GM12873 (cell line): Measurements from ENCODE around the gene DPEP2.
A peak's percentile ranks its signal among the peaks of the same experiment; 100 is the strongest.

ENCODE experiments used
- TF ChIP-seq, protein P1 (sequence below): IDR thresholded peaks from 2 replicates; pipeline ENCODE4 v1.5.1; 2012; ENCODE audit warnings: low read depth, mild to moderate bottlenecking, moderate library complexity, low read length, control low read depth; ENCODE audit not compliant: insufficient read depth; ENCODE audit errors: missing control alignments

Gene DPEP2

GRCh38 chr16:67945392-67945933, 53.8 kb downstream of the DPEP2 start:
- TF ChIP-seq, protein P1, sequence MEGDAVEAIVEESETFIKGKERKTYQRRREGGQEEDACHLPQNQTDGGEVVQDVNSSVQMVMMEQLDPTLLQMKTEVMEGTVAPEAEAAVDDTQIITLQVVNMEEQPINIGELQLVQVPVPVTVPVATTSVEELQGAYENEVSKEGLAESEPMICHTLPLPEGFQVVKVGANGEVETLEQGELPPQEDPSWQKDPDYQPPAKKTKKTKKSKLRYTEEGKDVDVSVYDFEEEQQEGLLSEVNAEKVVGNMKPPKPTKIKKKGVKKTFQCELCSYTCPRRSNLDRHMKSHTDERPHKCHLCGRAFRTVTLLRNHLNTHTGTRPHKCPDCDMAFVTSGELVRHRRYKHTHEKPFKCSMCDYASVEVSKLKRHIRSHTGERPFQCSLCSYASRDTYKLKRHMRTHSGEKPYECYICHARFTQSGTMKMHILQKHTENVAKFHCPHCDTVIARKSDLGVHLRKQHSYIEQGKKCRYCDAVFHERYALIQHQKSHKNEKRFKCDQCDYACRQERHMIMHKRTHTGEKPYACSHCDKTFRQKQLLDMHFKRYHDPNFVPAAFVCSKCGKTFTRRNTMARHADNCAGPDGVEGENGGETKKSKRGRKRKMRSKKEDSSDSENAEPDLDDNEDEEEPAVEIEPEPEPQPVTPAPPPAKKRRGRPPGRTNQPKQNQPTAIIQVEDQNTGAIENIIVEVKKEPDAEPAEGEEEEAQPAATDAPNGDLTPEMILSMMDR = no peak

DNA sequence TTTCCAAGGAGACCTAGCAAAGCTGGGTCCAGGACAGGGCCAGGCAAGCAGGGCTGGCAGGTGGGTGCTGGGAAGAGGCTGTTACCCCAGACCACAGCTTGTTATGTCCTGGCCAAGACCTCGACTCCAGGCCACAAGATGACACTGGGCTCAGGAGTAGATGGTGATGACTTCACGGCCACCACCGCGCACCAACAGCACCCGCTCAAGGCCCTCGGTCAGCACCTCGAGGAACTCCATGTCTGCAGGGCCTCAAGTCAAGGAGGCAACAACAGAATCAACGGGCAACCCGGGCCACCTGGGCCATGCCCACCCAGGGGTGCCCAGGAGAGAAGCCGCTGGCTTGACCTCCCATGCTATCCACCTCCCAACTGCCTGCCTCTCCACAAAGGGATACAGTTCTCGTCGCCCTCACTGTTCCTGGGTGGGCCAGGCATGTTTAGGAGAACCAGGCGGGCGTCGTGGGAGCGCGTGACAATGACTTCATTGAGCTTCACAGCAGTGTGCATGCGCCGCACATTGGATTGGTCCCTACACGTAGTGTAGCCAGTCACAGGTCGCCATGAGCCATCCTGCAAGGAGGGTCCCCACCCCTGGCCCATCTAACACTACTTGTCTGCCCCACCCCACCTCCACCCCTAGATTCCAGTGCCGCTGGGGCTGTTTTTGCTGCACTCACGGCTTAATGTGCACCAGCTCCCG, 54.4 kb downstream of the DPEP2 start:
- TF ChIP-seq, protein P1 = no peak

DNA sequence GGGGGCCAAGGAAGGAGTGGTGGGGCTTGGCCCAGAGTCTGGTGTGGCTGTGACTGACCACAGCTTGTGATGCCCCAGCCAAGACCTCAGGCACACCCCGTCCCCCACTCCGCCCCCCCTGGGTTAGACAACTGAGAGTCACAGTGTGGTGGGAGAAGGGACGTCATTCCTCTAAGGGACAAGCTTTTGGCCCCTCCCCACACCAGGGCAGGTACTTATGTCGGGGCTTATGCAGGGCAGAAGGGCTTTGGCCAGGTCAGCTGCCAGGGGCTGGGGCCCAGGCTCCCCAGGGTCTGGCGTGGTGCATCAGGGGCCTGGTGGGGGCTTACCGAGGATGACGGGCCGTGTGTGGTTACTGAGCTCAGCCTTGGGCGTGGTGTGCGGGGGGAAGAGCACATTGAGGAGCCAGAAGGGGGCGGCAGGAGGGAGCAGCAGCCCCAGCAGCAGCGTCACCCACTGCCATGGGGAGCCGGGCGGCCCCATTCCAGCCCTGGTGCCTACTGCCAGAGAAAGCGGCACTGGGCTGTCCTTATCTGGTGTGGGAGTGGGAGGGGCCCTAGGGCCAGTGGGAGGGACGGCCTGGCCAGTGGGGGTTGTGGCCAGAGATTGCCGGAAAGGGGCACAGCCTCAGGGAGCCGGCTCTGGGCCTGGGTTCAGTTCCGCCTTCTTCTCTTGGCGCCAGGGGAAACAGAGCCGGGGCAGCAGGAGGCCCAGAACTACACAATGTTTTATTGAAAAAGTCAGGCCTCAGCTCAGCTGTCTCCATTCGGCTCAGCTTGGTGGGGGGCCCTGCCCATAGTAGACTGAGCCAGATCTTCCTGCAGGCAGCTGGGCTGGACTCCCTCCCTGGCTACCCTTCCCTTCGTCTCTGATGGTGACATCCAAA, 55.4 kb downstream of the DPEP2 start, which contains the start of gene LCAT:
Gene LCAT (minus strand): TSS at position 502 of the 886 bp plus-strand sequence. CDS start 19 bp downstream, at position 483.
- TF ChIP-seq, protein P1 = no peak

DNA sequence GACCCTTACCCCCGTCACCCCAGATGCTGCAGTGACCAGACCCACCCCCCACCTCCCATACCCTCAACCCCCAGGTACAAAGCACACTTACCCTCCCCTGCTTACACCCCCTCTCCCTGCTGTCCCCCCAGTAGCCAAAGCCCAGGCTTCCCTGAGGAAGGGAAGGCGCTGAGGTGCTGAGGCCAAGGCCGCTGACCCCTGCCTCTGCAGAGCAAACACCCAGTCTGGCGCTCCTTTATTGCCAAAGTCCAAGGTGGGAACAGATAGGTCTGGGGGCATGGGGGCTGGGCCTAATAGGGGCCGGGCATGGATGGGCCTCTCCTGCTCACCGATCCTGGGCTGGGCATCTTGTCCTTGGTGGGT, 56.0 kb downstream of the DPEP2 start:
- TF ChIP-seq, protein P1 = no peak

DNA sequence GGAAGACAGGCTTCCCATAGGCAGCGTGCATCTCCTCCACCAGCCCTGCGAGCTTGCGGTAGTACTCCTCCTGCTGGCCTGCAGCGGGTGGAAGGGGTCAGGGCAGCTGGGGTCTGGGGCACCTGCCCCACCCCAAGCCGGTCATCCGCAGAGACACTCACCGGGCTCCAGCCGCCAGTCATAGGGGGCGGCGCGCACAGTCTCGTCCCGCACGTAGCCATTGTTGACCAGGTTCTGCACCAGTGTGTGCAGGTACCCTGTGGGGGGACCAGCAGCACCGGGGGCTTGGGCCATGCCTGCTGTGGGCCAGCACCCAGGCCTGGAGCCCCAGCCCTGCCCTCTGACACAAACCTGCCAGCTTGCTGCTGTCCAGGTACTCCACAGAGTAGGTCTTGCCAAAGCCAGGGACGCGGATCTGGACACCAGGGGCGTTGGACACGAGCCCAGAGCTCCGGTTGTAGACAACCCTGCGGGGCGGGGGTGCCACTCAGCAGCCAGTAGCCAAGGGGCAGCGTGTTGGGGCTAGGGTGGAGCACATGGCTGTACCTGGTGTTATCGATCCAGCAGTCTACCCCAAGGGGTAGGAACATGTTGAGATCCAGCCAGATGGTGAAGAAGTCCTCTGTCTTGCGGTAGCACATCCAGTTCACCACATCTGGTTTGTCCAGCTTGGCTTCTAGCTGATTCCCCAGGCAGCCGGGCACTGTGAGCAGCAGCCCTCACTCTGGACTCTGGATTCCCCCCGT, 56.6 kb downstream of the DPEP2 start:
- TF ChIP-seq, protein P1 = no peak

- TF ChIP-seq, protein P1 = peak; percentile 90
These were observed 57.1 kb downstream of the DPEP2 start for GRCh38 chr16:67942200-67942509.
